Tibial nerve (tissue), 3 donors: Measurements from ENCODE around the gene PIGP.
"Not testable (repeated sequence)": the region's sequence is repeated elsewhere in the genome, so short reads cannot be mapped to it uniquely, and the experiment has no call there.

Experiments used
- CTCF ChIP-seq, 5 experiments: fragments of 200-600 bp in 3 of 5; fragments of 450-650 bp in 2 of 5; sonication (generic) in 3 of 5; IDR thresholded peaks; one replicate each; pipeline ENCODE4 v1.5.1; 2016 to 2019; ENCODE audit warnings: antibody characterized with exemption in 5 of 5, mild to moderate bottlenecking in 3 of 5, moderate library complexity in 2 of 5
- POLR2A ChIP-seq, 2 donors: fragments of 450-650 bp; IDR thresholded peaks; one replicate each; pipeline ENCODE4 v1.6.1; 2017; ENCODE audit warnings: antibody characterized with exemption in 2 of 2, mild to moderate bottlenecking in 2 of 2, moderate library complexity in 2 of 2

- not testable (repeated sequence) for TF ChIP-seq CTCF, POLR2A (IDR thresholded peaks at IDR 0.05)
These were observed 29.9 kb upstream of the PIGP start for GRCh38 chr21:37102746-37103145.
